PC-3 (cell line): ENCODE results near the gene PICALM.

ENCODE experiments used
- EZH2 ChIP-seq: fragments of 300-600 bp; sonication (generic); IDR thresholded peaks from one replicate; pipeline ENCODE4 v1.6.1; 2017; ENCODE audit warnings: antibody characterized with exemption, mild to moderate bottlenecking, low read length; ENCODE audit not compliant: unreplicated experiment
- TF ChIP-seq, protein P1 (sequence below): fragments of 300-600 bp; sonication (generic); conservative IDR thresholded peaks from 2 replicates; pipeline ENCODE4 v1.5.1; 2017; ENCODE audit warnings: antibody characterized with exemption, low read depth, mild to moderate bottlenecking, low read length

DNA sequence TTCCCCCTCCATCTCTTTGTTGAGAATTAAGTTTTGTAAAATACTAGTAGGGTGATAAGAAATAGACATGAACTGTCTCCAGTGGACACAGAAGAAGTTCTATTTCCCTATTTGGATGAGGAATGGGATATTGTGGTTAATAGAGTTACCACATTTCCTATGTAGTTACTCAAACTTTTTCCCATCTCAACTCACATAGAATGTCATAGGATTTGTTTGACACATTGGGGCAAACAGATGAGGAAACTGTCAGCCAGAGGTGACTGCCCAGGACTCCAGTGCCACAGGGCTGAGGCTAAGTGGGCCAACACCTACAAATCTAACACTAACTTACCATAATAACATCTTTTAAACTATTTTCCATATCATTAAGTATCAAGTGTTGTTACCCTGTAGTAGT lies 155.4 kb downstream of the PICALM start:
- TF ChIP-seq, protein P1, sequence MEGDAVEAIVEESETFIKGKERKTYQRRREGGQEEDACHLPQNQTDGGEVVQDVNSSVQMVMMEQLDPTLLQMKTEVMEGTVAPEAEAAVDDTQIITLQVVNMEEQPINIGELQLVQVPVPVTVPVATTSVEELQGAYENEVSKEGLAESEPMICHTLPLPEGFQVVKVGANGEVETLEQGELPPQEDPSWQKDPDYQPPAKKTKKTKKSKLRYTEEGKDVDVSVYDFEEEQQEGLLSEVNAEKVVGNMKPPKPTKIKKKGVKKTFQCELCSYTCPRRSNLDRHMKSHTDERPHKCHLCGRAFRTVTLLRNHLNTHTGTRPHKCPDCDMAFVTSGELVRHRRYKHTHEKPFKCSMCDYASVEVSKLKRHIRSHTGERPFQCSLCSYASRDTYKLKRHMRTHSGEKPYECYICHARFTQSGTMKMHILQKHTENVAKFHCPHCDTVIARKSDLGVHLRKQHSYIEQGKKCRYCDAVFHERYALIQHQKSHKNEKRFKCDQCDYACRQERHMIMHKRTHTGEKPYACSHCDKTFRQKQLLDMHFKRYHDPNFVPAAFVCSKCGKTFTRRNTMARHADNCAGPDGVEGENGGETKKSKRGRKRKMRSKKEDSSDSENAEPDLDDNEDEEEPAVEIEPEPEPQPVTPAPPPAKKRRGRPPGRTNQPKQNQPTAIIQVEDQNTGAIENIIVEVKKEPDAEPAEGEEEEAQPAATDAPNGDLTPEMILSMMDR, result no peak
- no peak for TF ChIP-seq EZH2
